Pancreas (tissue), 10 donors: ENCODE results near the gene AURKAIP1. TPM values are rescaled to one million over a fixed set of nuclear protein-coding genes. Genes with fewer than 3 reads are reported as not detected.
"Not testable (repeated sequence)": the region's sequence is repeated elsewhere in the genome, so short reads cannot be mapped to it uniquely, and the experiment has no call there.

Source experiments
- ATAC-seq, 4 donors: fragments of 200-7000 bp; cut with Tn5 transposase; one replicate each; pipeline versions ENCODE4 v1.8.0 to v1.9.1; 2020; ENCODE audit warnings: mild to moderate bottlenecking in 4 of 4, moderate library complexity in 4 of 4
- DNase-seq, 6 donors: peaks; one replicate each; pipeline ENCODE4 v3.0.0-alpha.2; 2020
- FAIRE-seq: peaks from 2 replicates; lab custom pipeline; 2012; peaks lifted over from hg19 to GRCh38; lab: Jason Lieb, UNC
- H3K27ac ChIP-seq, 4 donors: fragments of 200-600 bp; sonication (generic); 1 replicate in 3 of 4; 2 replicates in 1 of 4; pipeline versions ENCODE4 v1.5.0 to v1.8.0; 2020
- H3K27me3 ChIP-seq, 4 donors: fragments of 200-600 bp; one replicate each; pipeline ENCODE4 v1.8.0; 2021
- H3K36me3 ChIP-seq, 3 donors: fragments of 200-600 bp; sonication (generic) in 1 of 3; one replicate each; pipeline versions ENCODE4 v1.5.0 to v1.8.0; 2020 to 2021
- H3K4me1 ChIP-seq, 3 donors: fragments of 200-600 bp; one replicate each; pipeline ENCODE4 v1.8.0; 2021
- H3K4me3 ChIP-seq, 4 donors: fragments of 200-600 bp; sonication (generic) in 2 of 4; one replicate each; pipeline versions ENCODE4 v1.5.0 to v1.8.0; 2020 to 2021
- H3K9me3 ChIP-seq, 4 donors: fragments of 200-600 bp; one replicate each; pipeline ENCODE4 v1.8.0; 2021
- WGBS, 2 donors: extraction: QIAGEN DNeasy Blood & Tissue Kit; methylation state at CpG; one replicate each; pipeline ENCODE4 v1.1.7; 2013; 5-methylcytosine and 5-hydroxymethylcytosine counted together
- intact Hi-C, 3 donors: fragments of 100-400 bp; cut with DNase I; formaldehyde crosslinking; loops; one replicate each; pipeline versions ENCODE4 v1.11.1 to v1.14.2; 2022
- polyA plus RNA-seq, 2 donors: library from polyadenylated mRNA; stranded (reverse); fragments of 200-250 nt; gene quantifications; one replicate each; pipeline ENCODE4 v1.2.3, GENCODE V29; 2013
- total RNA-seq, 6 donors: library from RNA; stranded (reverse); fragmentation: NEBNext Ultra II Directional in 4 of 6; extraction: Animal tissue kit (Norgen Biotek cat#: 25700) in 4 of 6; gene quantifications; one replicate each; pipeline versions ENCODE4 v1.2.1 to v1.2.4, GENCODE V29; 2021 to 2023
- TF ChIP-seq, protein P1 (sequence below), 4 donors: fragments of 200-600 bp; sonication (generic) in 3 of 4; IDR thresholded peaks; one replicate each; pipeline versions ENCODE4 v1.5.0 to v1.8.0; 2021; ENCODE audit warnings: antibody characterized with exemption in 4 of 4
- donor health status: healthy with polysubstance abuse.
- donor health status: DM: no; HTN: no; CAD: no; lungs with moderate emphysema.
- donor health status: DM: no; HTN: no; CAD: no.
- donor health status: control.
- donor health status: control.
- donor health status: Bipolar disorder and iron deficiency.
- donor health status: DM: yes; HTN: yes; CAD: no.
- donor health status: DM: no; HTN: no; CAD: no.
- donor health status: DM: no; HTN: no; CAD: no.
- donor health status: DM: yes; HTN: yes; CAD: no.

Gene AURKAIP1
- total and polyA plus RNA-seq, 8 donors: 52.8 to 161 (median 64.9) TPM

DNA sequence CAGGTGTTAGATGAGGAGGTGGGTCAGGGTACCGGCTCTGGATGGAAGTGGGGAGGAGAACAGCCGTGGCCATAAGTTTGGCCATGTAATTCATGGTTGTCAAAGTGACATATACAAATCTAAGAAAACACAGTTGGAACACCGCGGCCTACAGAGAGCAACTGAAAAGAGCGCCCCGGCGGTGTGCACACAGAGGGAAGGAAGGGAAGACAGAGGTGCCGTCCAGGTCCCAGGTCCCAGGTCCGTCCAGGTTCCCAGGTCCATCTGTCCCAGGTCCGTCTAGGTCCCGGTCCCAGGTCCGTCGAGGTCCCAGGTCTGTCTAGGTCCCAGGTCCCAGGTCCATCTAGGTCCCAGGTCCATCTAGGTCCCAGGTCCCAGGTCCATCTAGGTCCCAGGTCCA is 36.6 kb upstream of the AURKAIP1 start:
- FAIRE-seq: no peak
- Histone ChIP-seq H3K27ac (no peak overlapping the region), H3K9me3 (no peaks in the 10 kb centered on the region), H3K4me1 (peaks cover 7 to 9% (median 8%) of the 10 kb centered on the region in 3 donors), H3K27me3 (no peaks in the 10 kb centered on the region), H3K36me3 (no peaks in the 10 kb centered on the region), H3K4me3 (no peak overlapping the region)
- DNase-seq: peak in 1 of 6 donors; percentile 67
- 96 to 97% methylated on average over 13 of the region's 13 CpGs for WGBS, 2 donors
- TF ChIP-seq, protein P1, sequence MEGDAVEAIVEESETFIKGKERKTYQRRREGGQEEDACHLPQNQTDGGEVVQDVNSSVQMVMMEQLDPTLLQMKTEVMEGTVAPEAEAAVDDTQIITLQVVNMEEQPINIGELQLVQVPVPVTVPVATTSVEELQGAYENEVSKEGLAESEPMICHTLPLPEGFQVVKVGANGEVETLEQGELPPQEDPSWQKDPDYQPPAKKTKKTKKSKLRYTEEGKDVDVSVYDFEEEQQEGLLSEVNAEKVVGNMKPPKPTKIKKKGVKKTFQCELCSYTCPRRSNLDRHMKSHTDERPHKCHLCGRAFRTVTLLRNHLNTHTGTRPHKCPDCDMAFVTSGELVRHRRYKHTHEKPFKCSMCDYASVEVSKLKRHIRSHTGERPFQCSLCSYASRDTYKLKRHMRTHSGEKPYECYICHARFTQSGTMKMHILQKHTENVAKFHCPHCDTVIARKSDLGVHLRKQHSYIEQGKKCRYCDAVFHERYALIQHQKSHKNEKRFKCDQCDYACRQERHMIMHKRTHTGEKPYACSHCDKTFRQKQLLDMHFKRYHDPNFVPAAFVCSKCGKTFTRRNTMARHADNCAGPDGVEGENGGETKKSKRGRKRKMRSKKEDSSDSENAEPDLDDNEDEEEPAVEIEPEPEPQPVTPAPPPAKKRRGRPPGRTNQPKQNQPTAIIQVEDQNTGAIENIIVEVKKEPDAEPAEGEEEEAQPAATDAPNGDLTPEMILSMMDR (IDR thresholded peaks at IDR 0.05): no peak
- ATAC-seq: no peak
- intact Hi-C loops: no loop called here

DNA sequence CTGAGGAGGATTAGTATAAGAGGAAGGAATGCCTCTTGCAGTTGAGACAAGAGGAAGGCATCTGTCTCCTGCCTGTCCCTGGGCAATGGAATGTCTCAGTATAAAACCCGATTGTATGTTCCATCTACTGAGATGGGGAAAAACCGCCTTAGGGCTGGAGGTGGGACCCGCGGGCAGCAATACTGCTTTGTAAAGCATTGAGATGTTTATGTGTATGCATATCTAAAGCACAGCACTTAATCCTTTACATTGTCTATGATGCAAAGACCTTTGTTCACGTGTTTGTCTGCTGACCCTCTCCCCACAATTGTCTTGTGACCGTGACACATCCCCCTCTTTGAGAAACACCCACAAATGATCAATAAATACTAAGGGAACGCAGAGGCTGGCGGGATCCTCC is 35.2 kb upstream of the AURKAIP1 start:
- H3K27me3 ChIP-seq, FAIRE-seq, H3K27ac ChIP-seq, H3K36me3 ChIP-seq, H3K9me3 ChIP-seq, ATAC-seq, intact Hi-C loops, H3K4me3 ChIP-seq: not testable (repeated sequence)
- DNase-seq: peak in 1 of 6 donors; percentile 5
- WGBS, 2 donors: 75 to 77% methylated on average over 8 of the region's 8 CpGs
- peaks cover 14 to 18% (median 15%) of the 10 kb centered on the region in 3 donors for H3K4me1 ChIP-seq

DNA sequence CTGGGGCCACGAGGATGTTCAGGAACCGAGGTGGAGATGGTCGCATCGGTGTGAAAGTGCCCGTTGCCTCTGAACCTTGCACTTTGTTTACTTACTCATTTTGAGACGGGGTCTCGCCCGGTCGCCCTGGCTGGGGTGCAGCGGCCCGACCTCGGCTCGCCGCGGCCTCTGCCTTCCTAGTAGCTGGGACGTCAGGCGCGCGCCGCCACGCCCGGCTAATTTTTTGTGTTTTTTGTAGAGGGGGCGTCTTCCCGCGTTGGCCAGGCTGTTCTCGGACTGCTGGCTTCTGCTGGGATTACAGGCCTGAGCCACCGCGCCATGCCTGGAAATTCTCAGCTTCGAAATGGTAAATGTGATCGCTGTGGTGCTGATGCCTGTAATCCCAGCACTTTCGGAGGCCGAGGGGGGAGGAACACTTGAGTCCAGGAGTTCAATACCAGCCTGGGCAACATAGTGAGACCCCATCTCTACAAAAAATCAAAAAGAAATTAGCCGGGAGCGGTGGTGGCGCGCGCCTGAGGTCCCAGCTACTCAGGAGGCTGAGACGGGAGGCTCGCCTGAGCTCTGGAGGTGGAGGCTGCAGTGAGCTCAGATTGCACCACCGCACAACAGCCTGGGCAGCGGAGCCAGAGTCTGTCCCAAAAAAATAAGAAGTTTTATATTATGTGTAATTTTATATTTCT is 32.8 kb upstream of the AURKAIP1 start:
- H3K27me3 ChIP-seq: no peaks in the 10 kb centered on the region
- TF ChIP-seq, protein P1 (IDR thresholded peaks at IDR 0.05): no peak
- intact Hi-C loops: no loop called here
- H3K4me1 ChIP-seq: peaks cover 14 to 20% (median 15%) of the 10 kb centered on the region in 3 donors
- DNase-seq: peak in 2 of 6 donors; percentile 53 to 64
- FAIRE-seq: no peak
- no peaks in the 10 kb centered on the region for H3K9me3 ChIP-seq
- H3K4me3 ChIP-seq: peak overlapping the region; percentile 84 to 99 (median 98)
- ATAC-seq: peak in 2 of 4 donors; percentile 15 to 25
- H3K27ac ChIP-seq: peak overlapping the region; percentile 66 to 70 (median 69)
- 7 to 8% methylated on average over 41 of the region's 41 CpGs for WGBS, 2 donors
- peaks cover 0 to 14% (median 6%) of the 10 kb centered on the region in 3 donors for H3K36me3 ChIP-seq

DNA sequence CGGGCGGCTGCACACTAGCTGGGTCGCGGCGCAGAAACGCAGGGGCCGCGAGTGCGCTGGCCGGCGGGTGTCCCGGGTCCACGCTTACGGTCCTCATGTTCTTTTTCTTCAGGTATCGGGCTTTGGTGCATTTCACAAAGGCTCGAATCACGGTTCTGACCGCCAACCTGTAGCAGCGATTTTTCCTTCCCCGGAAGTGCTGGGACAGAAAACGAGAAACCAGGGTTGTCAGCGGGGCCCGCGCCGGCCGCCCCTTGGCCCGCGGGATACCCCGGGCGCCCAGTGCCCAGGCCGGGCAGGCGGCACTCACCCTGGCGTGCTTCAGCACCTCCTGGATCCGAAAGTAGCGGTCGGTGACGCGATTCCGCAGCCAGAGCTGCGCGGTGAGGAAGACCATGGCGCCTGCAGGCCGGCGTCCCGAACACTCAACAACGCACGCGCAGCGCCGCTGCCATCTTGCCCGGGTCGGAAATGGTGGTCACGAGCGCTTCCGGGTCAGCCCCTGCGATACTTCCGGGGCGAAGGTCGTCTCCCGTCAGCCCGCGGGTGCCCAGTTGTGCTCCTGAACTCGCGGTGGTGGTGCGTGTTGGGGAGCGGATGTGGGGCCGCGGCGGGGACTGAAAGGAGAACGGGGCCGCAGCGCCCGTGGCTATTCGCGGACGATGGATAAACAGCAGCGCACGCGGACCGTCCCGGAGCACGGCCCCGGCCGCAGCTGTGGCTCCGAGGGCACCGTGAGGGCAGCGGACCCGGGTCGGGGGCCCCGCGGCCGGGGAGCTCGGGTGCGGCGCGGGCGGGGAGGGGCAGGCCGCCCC is 32.0 kb upstream of the AURKAIP1 start, which contains the start of gene MRPL20:
TSS of gene MRPL20 (minus strand) at position 473 of the 815 bp plus-strand sequence. CDS start at position 397, 76 bp downstream.
- DNase-seq: peak; percentile 89 to 97 (median 92)
- TF ChIP-seq, protein P1 (IDR thresholded peaks at IDR 0.05): no peak
- no peaks in the 10 kb centered on the region for H3K9me3 ChIP-seq
- intact Hi-C loops: no loop called here
- peak within 1 kb of the TSS; percentile 84 to 99 (median 98) for H3K4me3 ChIP-seq
- H3K36me3 ChIP-seq: peaks cover 0 to 14% (median 8%) of the 10 kb centered on the region in 3 donors
- H3K27me3 ChIP-seq: no peaks in the 10 kb centered on the region
- FAIRE-seq: no peak
- peaks cover 14 to 20% (median 15%) of the 10 kb centered on the region in 3 donors for H3K4me1 ChIP-seq
- H3K27ac ChIP-seq: peak within 1 kb of the TSS; percentile 66 to 70 (median 69)
- ATAC-seq: peak; percentile 98 to 99 (median 98)
- 0 to 1% methylated on average over 92 to 98 of the region's 98 CpGs for WGBS, 2 donors
